HG02763 (cell line): ENCODE data around the gene TBC1D7.

Experiments used
- ATAC-seq: cut with Tn5 transposase; IDR thresholded peaks from one replicate; pipeline ENCODE4 v1.9.1; 2021; ENCODE audit warnings: mild to moderate bottlenecking, moderate library complexity; ENCODE audit not compliant: unreplicated experiment

TBC1D7 gene

GRCh38 chr6:13357551-13358075 is 29.3 kb upstream of the TBC1D7 start:
- ATAC-seq: no peak

GRCh38 chr6:13355999-13356785 is 27.9 kb upstream of the TBC1D7 start:
- ATAC-seq: peak; percentile 88

DNA sequence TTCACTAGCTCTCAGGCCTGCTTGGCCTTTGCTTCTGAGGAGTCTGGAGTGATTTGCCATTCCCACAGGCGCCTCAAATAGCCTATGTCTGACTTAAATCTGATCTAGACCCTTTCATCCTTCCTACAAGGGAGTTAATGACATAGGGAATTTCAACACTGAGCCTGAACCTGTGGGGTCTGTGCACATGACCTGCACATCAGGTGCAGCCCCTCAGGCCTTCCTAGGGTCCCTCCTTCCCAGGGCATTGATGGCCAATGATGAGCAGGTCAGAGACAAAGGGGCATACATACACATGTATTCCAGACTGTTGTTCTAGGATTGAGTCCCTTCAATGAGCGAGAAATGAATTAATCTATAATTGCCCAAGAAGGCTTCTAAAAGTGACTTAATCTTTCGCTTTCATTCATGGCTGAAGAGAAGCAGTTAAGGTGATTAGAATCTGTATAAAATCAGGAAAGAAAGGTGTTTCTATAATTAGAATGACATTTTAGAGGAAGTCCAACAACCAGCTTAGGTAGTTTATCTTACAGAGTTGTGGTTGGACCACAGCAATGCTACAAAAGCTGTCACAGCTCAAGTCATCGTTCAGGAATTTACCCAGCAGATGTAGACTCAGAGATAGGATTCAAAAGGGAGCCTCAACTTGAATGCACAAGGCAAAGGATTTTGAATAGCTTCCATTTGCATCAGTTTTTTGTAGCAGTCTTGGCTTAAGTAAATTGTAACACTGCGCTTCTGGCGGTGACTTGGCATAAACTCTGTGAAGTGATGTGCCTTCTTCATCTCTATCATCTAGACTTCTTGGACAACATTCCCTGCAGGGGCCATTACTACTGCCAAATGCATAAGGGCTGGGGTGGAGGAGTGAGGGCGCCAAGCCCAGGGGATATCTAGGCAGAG is 27.0 kb upstream of the TBC1D7 start:
- ATAC-seq: no peak

DNA sequence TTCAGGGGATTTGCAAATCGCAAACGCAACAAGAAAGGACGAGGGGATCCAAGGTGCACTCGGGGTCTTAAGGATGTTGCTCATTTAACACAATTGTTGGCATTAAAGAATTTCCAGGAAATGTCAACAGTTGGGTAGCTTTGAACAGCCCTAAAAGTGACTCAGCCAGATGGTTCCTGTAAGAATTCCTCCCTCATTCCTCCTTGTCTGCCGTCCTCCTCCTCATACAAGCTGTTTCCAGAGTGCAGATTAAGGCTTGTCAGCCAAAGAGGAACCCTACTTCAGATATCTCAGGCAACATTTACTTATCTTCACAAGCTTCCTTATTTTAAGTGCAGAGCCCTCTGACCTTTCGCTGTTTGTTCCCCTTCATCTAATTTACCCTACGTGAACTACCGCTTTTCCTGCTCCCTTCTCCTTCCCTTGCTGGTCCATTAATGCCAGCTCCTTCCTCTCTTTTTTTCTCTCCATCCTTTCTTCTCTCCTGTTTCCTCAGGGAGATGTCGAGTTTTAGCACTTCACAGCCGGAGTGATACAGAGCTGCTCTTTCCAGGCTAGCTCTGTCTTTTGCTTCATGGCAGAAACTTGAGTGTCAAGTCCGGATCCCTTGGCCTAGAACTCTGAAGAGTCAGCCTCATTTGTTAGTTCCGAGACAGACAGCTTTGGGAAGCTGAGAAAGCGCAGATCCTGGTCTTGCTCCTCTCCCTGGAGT is 26.1 kb upstream of the TBC1D7 start:
- no peak for ATAC-seq

DNA sequence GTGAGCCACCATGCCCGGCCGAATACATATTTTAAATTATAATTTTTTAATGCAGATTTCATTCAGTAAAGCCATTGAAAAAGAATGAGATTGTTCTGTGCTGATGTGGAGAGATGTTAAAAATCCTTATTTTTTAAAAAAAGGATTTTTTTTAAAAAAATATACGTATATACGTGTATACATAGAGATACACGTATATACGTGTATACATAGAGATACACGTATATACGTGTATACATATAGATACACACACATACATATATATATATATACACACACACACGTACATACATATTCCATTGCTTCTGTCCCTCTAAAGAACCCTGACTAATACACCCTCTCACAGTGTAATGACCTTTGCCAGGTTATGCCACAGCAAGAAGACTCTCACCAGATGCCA is 23.8 kb upstream of the TBC1D7 start:
- no peak for ATAC-seq

- ATAC-seq: no peak
Measured at GRCh38 chr6:13351271-13351670, 22.9 kb upstream of the TBC1D7 start.

DNA sequence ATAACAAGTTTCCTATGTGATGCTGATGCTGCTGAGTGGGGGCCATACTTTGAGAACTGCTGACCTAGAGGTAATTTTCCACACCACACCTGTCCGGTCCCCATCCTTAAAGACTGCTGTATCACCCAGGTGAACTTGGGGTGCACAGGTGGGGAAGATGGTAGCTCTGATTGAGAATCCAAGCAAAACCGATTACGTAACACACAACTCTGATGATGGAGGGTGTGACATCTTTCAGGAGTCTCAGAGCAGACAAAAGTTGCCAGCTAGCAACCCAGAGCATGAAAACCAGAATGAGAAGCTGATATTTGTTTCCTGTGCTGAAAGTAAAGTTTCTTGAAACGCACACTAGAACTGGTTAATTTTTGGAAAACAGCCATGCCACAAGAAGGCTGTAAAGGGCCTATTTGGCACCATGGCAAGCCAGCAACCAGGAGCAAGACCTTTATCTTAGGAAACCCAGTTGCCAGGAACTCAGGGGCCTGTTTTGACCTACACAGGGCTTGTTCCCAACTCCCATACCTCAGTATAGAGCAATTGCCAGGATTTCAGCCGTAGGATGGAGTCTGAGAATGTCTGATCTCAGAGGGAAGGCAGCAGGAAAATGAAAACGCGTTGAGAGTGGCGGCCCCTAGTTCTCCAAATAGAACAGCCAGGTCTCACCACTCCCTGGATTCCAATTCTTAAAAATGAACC is 21.6 kb upstream of the TBC1D7 start:
- ATAC-seq: no peak

DNA sequence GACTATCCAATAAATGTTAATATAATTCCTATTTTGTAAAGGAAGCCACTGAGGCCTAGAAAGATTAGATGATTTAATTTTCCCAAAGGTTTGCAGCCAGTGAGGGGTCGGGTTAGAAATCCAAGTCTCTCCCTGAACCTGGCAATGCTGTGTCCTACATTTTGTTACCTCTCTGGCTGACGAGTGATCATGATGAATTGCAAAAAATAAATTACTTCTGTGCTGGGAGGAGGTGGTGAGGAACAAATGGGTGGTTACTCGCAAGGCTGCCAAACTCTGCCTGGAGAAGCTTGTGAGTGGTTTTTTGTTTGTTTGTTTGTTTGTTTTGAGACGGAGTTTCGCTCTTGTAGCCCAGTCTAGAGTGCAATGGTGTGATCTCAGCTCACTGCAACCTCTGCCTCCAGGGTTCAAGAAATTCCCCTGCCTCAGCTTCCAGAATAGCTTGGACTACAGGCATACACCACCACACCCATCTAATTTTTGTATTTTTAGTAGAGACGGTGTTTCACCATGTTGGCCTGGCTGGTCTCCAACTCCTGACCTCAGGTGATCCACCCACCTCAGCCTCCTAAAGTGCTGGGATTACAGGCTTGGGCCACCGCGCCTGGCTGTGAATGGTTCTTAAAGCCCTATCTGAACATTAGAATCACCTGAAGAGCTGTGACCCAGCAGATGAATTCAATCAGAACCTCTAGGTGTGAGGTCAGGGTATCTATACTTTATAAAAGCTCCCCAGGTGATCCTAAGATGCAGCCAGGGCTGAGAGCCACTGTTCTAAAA is 20.2 kb upstream of the TBC1D7 start:
- ATAC-seq: no peak

- ATAC-seq: no peak
Measured at GRCh38 chr6:13346245-13346644, 17.9 kb upstream of the TBC1D7 start.

GRCh38 chr6:13342414-13343019 is 14.2 kb upstream of the TBC1D7 start:
- no peak for ATAC-seq

GRCh38 chr6:13339863-13340630 is 11.7 kb upstream of the TBC1D7 start:
- no peak for ATAC-seq

GRCh38 chr6:13338038-13338437 is 9.7 kb upstream of the TBC1D7 start:
- ATAC-seq: no peak

DNA sequence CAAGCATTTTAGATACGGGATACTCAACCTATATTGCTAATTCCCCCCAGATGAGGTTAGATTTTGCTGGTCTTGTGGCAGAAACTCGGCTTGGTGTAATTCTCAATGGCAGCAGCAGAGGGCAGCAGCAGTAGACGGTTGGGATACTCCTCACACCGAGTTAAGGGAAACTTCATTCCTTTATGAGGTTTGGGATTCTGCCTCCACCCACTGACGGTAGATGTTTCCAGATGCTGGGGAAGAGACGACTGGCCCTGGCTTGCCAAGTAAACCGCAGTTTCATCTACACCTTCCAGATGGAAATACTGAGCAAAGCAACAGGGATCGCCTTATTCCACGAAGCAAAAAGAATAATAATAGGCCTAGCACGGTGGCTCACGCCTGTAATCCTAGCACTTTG is 8.2 kb upstream of the TBC1D7 start:
- ATAC-seq: no peak

- ATAC-seq: no peak
Measured at GRCh38 chr6:13334953-13335352, 6.6 kb upstream of the TBC1D7 start.

GRCh38 chr6:13332349-13332706 is 4.0 kb upstream of the TBC1D7 start:
- no peak for ATAC-seq

DNA sequence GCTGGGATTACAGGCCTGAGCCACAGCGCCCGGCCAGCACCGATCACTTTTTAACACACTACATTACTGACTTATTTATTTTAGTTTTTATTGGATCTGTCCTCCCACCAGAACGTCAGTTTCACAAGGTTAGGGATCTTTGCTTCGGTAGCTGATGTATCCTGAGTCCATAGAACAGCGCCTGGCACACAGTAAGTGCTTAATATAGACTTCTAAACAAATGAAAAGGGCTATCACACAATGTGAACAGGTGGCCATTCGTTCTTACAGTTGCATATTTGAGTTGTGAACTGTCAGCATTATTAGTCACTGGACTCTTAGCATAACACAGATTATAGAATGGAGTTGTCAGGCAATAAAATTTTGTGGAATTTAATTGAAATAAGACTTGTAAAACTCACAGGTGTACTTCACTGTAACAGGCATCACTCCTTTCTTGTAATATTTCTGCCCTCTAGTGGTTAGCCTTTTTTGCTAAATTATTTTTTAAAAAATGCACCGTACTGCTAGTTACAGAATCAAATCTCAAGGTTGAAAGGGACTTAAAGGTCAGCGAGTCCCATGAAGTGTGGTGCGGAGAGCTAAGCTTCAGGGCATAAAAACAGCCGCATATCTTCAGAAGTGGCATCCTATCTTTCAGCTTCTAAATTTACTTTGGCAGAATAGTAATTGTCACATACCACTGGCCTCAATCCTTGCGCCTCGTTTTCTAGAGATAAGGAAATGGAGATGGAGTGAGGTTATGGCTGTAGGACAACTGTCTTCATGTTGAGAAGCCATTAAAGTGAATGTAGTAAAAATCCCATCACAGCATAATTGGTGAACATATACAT is 3.4 kb upstream of the TBC1D7 start:
- ATAC-seq: no peak

DNA sequence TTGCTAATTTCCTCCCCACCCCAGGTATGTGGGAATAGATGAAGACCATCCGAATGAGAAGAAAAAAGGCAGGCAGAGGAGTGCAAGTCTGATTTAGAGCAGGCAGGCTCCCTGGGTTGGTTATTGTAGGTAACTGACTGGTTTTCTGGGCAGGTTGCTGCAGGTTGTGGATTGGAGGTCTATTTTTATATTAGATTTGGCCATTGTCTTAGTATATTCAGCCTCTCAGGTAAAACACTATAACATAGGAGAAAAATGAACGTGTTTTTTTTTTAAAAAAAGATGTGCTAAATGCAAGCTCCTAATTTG is 492 bp upstream of the TBC1D7 start:
- ATAC-seq: no peak

GRCh38 chr6:13327691-13328075 is 654 bp downstream of the TBC1D7 start:
- ATAC-seq: no peak
